PC-3 (cell line): ENCODE measurements around the gene HCCS.

Experiments used
- CTCF ChIP-seq: fragments of 300-600 bp; sonication (generic); conservative IDR thresholded peaks from 2 replicates; pipeline ENCODE4 v1.5.1; 2017; ENCODE audit warnings: antibody characterized with exemption, low read depth, mild to moderate bottlenecking, low read length
- EZH2 ChIP-seq: fragments of 300-600 bp; sonication (generic); IDR thresholded peaks from one replicate; pipeline ENCODE4 v1.6.1; 2017; ENCODE audit warnings: antibody characterized with exemption, mild to moderate bottlenecking, low read length; ENCODE audit not compliant: unreplicated experiment
- EZH2phosphoT487 ChIP-seq: fragments of 300-600 bp; sonication (generic); IDR thresholded peaks from 2 replicates; pipeline ENCODE4 v1.6.1; 2018; ENCODE audit warnings: mild to moderate bottlenecking, antibody characterized with exemption, low read length, borderline replicate concordance

DNA sequence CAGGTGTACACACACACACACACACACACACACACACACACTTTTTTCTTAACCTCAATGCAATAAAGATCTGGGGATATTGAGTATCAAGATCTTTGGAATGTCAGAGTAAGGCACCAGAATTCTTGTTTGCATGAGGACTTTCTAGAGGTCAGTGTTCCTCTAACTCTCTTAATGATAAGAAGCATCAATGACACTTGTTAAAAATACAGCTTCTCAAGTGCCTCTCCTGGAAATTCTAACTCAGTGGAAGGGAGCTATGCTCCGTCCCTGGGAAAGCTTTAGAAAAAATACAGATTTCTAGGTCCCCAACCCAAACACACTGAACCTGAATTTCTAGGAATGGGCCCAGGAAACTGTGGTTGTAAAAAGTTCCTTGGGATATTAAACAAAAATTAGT is 25.8 kb upstream of the HCCS start:
- no peak for TF ChIP-seq CTCF
- TF ChIP-seq EZH2: no peak
- no peak for TF ChIP-seq EZH2phosphoT487
